ENCODE results near the gene CPLX1.

Gene CPLX1

DNA sequence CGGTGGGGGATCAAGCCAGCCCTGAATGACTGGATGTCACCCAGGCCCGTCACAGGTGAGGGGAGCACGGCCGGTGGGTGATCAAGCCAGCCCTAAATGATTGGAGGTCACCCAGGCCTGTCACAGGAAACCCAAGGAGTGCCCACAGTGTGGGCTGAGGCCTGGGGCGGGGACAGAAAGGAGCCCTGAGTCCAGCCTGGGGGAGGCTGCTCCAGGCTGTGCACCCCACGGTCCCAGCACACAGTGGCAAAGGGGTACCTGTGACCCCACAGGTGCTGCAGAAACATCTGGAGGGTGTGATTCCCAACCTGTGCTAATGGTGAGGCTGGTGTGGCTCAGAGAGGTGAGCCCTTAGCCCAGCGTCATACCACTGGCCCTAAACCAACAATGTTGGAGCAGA is 6.2 kb upstream of the CPLX1 start:
- TF ChIP-seq, protein P1, sequence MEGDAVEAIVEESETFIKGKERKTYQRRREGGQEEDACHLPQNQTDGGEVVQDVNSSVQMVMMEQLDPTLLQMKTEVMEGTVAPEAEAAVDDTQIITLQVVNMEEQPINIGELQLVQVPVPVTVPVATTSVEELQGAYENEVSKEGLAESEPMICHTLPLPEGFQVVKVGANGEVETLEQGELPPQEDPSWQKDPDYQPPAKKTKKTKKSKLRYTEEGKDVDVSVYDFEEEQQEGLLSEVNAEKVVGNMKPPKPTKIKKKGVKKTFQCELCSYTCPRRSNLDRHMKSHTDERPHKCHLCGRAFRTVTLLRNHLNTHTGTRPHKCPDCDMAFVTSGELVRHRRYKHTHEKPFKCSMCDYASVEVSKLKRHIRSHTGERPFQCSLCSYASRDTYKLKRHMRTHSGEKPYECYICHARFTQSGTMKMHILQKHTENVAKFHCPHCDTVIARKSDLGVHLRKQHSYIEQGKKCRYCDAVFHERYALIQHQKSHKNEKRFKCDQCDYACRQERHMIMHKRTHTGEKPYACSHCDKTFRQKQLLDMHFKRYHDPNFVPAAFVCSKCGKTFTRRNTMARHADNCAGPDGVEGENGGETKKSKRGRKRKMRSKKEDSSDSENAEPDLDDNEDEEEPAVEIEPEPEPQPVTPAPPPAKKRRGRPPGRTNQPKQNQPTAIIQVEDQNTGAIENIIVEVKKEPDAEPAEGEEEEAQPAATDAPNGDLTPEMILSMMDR (IDR thresholded peaks at IDR 0.05) = no peak
- no peak overlapping the region for H3K4me3 ChIP-seq
- no peak for DNase-seq

DNA sequence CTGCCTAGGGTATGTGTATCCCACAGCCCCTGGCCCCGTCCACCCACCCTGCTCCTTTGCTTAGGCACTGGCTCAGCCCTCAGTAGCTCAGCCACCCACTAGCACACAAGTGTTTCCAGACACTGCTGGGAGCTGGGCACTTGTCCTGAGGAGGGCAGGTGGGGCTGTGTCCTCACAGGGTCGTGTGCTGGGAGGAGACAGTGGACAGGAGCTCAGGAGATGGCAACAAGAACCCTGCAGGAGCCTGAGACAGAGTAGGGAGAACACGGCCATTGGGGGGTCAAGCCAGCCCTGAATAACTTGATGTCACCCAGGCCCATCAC is 5.5 kb upstream of the CPLX1 start:
- TF ChIP-seq, protein P1 (IDR thresholded peaks at IDR 0.05) = no peak
- intact Hi-C loops (cut with DNase I; ENCODE audit: low total_unique reads) = no loop called here
- no peak overlapping the region for H3K4me3 ChIP-seq
- no peak overlapping the region for H3K27ac ChIP-seq
- peaks cover 0 to 8% (median 7%) of the 10 kb centered on the region in 4 donors for H3K4me1 ChIP-seq
- no peak for DNase-seq
- peaks cover 0 to 31% (median 20%) of the 10 kb centered on the region in 3 donors for H3K9me3 ChIP-seq
- no peaks in the 10 kb centered on the region for H3K36me3 ChIP-seq
- H3K27me3 ChIP-seq = peaks cover 6 to 62% of the 10 kb centered on the region in 2 donors

More for the DNA sequence above, 6.2 kb upstream of the CPLX1 start:
- peaks cover 0 to 1% (median under 1%) of the 10 kb centered on the region in 4 donors for H3K4me1 ChIP-seq
- H3K9me3 ChIP-seq = peaks cover 0 to 38% (median 26%) of the 10 kb centered on the region in 3 donors
- no peak overlapping the region for H3K27ac ChIP-seq
- no peaks in the 10 kb centered on the region for H3K36me3 ChIP-seq
- intact Hi-C loops (cut with DNase I; ENCODE audit: low total_unique reads) = no loop called here
- peaks cover 0 to 55% of the 10 kb centered on the region in 2 donors for H3K27me3 ChIP-seq

DNA sequence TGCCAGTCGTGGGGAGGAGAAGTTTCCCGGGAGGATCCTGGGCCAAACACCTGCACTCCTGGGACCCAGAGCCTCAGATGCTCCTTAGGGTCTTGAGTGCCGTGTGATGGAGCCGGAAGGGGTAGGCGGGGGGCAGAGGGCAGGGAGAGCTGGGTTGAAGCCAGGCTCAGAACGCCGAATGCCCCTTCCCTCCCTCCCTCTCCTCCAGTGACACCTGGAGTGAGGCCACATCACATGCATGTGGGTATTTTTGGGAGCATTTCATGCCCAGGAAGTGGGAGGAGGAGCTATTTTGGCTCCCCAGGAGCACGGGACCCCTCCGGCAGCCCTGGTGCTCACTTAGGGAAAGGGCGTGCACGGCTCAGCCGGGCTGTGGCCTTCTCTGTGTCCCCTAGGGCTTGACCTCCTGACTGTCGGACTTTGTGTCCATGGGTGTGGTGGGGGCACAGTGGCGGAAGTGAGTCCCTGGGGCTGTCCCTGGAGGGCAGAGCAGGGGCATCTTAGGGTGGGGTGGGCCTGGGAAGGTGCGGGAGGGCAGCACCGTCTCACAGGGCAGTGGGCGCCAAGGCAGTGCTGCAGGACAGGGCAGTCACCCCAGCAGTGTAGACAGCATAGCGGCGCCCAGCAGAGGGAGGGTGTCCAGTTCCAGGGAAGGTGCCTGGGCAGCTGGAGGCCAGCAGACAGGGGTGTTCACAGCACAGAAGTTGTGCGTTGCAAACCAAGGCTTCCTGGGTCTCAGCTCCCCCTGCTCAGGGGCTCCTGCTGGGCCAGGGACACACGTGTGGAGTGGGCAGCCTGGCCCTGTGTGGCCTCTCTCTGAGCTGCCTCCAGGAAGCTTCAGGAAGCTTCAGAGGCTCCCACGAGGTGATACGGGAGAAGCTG is 4.9 kb upstream of the CPLX1 start:
- Histone ChIP-seq H3K4me1 (peaks cover 0 to 10% (median 8%) of the 10 kb centered on the region in 4 donors), H3K36me3 (no peaks in the 10 kb centered on the region), H3K27ac (no peak overlapping the region), H3K27me3 (peaks cover 6 to 64% of the 10 kb centered on the region in 2 donors), H3K9me3 (peaks cover 0 to 25% (median 14%) of the 10 kb centered on the region in 3 donors), H3K4me3 (no peak overlapping the region)
- peak; percentile 10 to 50 for DNase-seq
- intact Hi-C loops (cut with DNase I; ENCODE audit: low total_unique reads) = no loop called here
- TF ChIP-seq, protein P1 (IDR thresholded peaks at IDR 0.05) = no peak

DNA sequence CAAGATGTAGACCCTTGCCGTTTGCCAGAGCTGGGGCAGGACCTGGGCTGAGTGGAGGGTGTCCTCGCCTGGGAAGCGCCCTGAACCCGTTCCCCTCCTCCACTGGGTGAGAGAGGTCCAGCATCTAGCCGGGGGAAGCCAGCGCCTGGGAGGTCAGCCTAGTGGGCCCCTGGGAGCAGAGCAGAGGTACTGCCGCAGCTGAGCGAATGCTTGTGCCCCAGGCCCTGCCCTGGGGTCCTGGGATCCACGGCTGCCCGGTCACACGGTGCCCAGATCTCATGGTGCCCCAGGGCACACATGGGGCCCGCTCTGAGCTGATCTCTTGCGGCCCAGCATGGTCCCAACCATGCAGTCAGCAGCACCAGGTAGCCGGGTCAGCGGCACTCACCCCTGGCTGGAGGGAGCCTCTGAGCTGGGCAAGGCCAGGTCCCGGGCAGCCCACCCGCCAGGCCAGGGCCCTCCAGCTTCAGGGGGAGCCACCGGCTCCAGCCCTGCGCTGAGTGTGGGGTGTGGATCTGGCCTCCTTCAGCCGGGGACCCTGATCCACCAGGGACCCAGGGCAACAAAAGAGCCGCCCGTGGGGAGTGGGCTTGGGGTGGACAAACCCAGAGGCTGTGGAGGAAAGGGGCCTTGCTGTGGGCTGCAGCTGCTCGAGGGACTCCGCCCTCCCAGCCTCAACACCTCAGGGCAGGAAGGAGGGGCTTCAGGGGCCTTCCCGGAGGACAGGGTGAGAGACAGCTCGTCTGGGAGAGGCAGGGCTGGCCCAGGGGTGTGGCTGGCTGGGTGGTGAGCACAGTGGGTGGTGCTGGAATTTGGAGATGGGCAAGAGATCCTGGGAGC is 4.1 kb upstream of the CPLX1 start:
- Histone ChIP-seq H3K36me3 (no peaks in the 10 kb centered on the region), H3K4me1 (peaks cover 0 to 18% (median 17%) of the 10 kb centered on the region in 4 donors), H3K27me3 (peaks cover 8 to 73% of the 10 kb centered on the region in 2 donors), H3K27ac (no peak overlapping the region), H3K9me3 (peaks cover 0 to 21% (median 8%) of the 10 kb centered on the region in 3 donors), H3K4me3 (no peak overlapping the region)
- TF ChIP-seq, protein P1 (IDR thresholded peaks at IDR 0.05) = no peak
- intact Hi-C loops (cut with DNase I; ENCODE audit: low total_unique reads) = no loop called here
- DNase-seq = peak; percentile 10 to 61

DNA sequence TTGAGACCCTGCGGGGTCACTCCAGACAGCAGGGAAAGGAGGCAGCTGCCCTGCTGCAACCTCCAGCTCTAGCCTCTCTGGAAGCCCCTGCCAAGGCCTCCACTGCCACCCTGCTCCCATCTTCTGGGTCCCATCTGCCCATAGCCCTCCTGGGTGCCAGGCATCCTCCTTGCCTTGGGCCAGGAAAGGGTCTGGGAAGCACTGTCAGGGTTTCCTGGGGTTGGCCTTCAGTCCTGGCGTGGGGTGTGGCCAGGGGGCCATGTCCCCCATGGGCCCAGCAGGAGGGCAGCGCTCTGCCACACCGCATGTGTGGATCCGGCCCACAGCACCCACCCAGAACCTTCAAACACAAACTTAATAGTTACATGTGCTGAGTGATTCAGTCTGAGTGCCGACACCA is 3.4 kb upstream of the CPLX1 start:
- Histone ChIP-seq H3K4me3 (no peak overlapping the region), H3K27me3 (peaks cover 8 to 80% of the 10 kb centered on the region in 2 donors), H3K27ac (no peak overlapping the region), H3K4me1 (peaks cover 0 to 24% (median 18%) of the 10 kb centered on the region in 4 donors), H3K36me3 (no peaks in the 10 kb centered on the region), H3K9me3 (peaks cover 0 to 21% (median 8%) of the 10 kb centered on the region in 3 donors)
- peak in 1 of 2 donors; percentile 53 for DNase-seq
- intact Hi-C loops (cut with DNase I; ENCODE audit: low total_unique reads) = no loop called here
- TF ChIP-seq, protein P1 (IDR thresholded peaks at IDR 0.05) = no peak
